ENCODE data around the gene DYNLT2B. TPM values are rescaled to one million over a fixed set of nuclear protein-coding genes. Genes with fewer than 3 reads are reported as not detected.
A peak's percentile ranks its signal among the peaks of the same experiment; 100 is the strongest.
"Not testable (repeated sequence)": the region's sequence is repeated elsewhere in the genome, so short reads cannot be mapped to it uniquely, and the experiment has no call there.

Gene DYNLT2B
- total RNA-seq, 1 donor from 2014 or later, result 6.1 TPM

- intact Hi-C loops (cut with DNase I), result no loop called here
- no peak for DNase-seq
- ATAC-seq, result no peak
- Histone ChIP-seq H3K27me3 (ENCODE audit: low read depth) (no peaks in the 10 kb centered on the region), H3K9me3 (no peaks in the 10 kb centered on the region), H3K36me3 (peaks cover 83% of the 10 kb centered on the region), H3K27ac (no peak overlapping the region), H3K4me3 (no peak overlapping the region), H3K4me1 (no peaks in the 10 kb centered on the region)
- no peak for TF ChIP-seq CTCF (IDR thresholded peaks at IDR 0.05)
Observed at GRCh38 chr3:196355668-196356067, 37.6 kb upstream of the DYNLT2B start.

GRCh38 chr3:196354132-196354531, 36.1 kb upstream of the DYNLT2B start:
- peaks cover 68% of the 10 kb centered on the region for H3K36me3 ChIP-seq
- no peak for TF ChIP-seq CTCF (IDR thresholded peaks at IDR 0.05)
- no peak for ATAC-seq

GRCh38 chr3:196351541-196351940, 33.5 kb upstream of the DYNLT2B start:
- TF ChIP-seq CTCF (IDR thresholded peaks at IDR 0.05), result no peak
- ATAC-seq (no peak), DNase-seq (no peak)
- no peak overlapping the region for H3K4me3 ChIP-seq
- no peaks in the 10 kb centered on the region for H3K9me3 ChIP-seq
- H3K36me3 ChIP-seq, result peaks cover 45% of the 10 kb centered on the region
- no peak overlapping the region for H3K27ac ChIP-seq
- H3K4me1 ChIP-seq, result no peaks in the 10 kb centered on the region
- H3K27me3 ChIP-seq (ENCODE audit: low read depth), result no peaks in the 10 kb centered on the region
- intact Hi-C loops (cut with DNase I), result no loop called here

More at GRCh38 chr3:196354132-196354531, 36.1 kb upstream of the DYNLT2B start:
- intact Hi-C loops (cut with DNase I), result no loop called here
- H3K4me3 ChIP-seq, result no peak overlapping the region
- H3K4me1 ChIP-seq, result no peaks in the 10 kb centered on the region
- DNase-seq, result no peak
- H3K9me3 ChIP-seq, result no peaks in the 10 kb centered on the region
- H3K27ac ChIP-seq, result no peak overlapping the region
- no peaks in the 10 kb centered on the region for H3K27me3 ChIP-seq (ENCODE audit: low read depth)

DNA sequence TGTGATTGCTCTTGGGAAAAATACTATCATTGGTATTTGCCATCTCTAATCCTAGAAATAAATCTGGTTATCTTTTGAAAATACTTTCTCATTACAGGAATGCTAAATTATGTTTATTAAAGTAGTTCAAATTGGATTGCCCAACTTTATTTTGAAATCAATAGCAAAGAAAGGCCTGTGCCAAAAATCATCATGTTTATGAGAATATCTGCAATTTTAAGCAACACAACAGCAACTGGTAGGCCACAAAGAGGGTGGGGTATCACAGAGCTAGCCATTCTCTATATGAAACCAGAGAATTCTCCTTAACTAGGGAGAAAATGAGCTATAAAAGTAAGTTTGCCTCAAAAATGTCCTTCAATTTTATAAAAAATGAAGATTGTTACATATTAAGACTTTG, 32.0 kb upstream of the DYNLT2B start:
- intact Hi-C loops (cut with DNase I), result no loop called here

GRCh38 chr3:196348698-196349097, 30.7 kb upstream of the DYNLT2B start:
- DNase-seq (no peak), ATAC-seq (no peak)
- Histone ChIP-seq H3K27ac (no peak overlapping the region), H3K36me3 (peaks cover 17% of the 10 kb centered on the region), H3K27me3 (ENCODE audit: low read depth) (no peaks in the 10 kb centered on the region), H3K4me3 (no peak overlapping the region), H3K4me1 (no peaks in the 10 kb centered on the region), H3K9me3 (no peaks in the 10 kb centered on the region)
- TF ChIP-seq CTCF (IDR thresholded peaks at IDR 0.05), result no peak
- intact Hi-C loops (cut with DNase I), result no loop called here

More for the DNA sequence above, 32.0 kb upstream of the DYNLT2B start:
- Histone ChIP-seq H3K4me3 (no peak overlapping the region), H3K4me1 (no peaks in the 10 kb centered on the region), H3K27ac (no peak overlapping the region), H3K9me3 (no peaks in the 10 kb centered on the region), H3K36me3 (peaks cover 30% of the 10 kb centered on the region), H3K27me3 (ENCODE audit: low read depth) (no peaks in the 10 kb centered on the region)
- no peak for DNase-seq
- no peak for TF ChIP-seq CTCF (IDR thresholded peaks at IDR 0.05)
- no peak for ATAC-seq

DNA sequence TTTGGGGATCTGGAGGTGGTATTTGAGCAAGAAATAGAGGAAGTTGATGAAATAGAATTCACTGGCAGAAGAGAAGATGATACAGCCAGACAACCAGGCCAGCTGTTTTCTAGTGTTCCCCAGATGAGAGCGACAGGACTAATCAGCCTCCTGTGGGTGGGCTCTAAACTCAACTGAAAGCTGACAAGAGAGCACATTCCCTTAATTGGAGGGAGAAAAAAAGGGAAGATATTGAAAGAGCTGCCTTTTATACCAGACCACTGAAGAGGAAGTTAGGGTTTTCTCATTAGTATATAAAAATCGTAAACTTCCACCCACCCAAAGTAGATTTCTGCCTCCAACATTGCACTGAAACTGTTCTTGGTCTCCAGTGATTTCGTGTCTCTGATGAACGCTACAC, 26.6 kb upstream of the DYNLT2B start:
- no peak overlapping the region for H3K27ac ChIP-seq
- peak; percentile 51 to 62 for ATAC-seq
- intact Hi-C loops (cut with DNase I), result no loop called here

GRCh38 chr3:196343917-196344316, 25.9 kb upstream of the DYNLT2B start:
- not testable (repeated sequence) for ATAC-seq, DNase-seq

More for the DNA sequence above, 26.6 kb upstream of the DYNLT2B start:
- no peak for TF ChIP-seq CTCF (IDR thresholded peaks at IDR 0.05)
- DNase-seq, result no peak
- Histone ChIP-seq H3K9me3 (no peaks in the 10 kb centered on the region), H3K4me3 (no peak overlapping the region), H3K27me3 (ENCODE audit: low read depth) (no peaks in the 10 kb centered on the region), H3K36me3 (peaks cover 3% of the 10 kb centered on the region), H3K4me1 (no peaks in the 10 kb centered on the region)

More at GRCh38 chr3:196343917-196344316, 25.9 kb upstream of the DYNLT2B start:
- H3K36me3 ChIP-seq; H3K4me3 ChIP-seq; H3K9me3 ChIP-seq; H3K27ac ChIP-seq; H3K27me3 ChIP-seq (ENCODE audit: low read depth); H3K4me1 ChIP-seq; intact Hi-C loops (cut with DNase I): not testable (repeated sequence)
